HG02623 (cell line): ENCODE data around the gene BPIFB6.

Experiments used
- ATAC-seq: cut with Tn5 transposase; IDR thresholded peaks from one replicate; pipeline ENCODE4 v1.9.1; 2021; ENCODE audit warnings: moderate library complexity; ENCODE audit not compliant: unreplicated experiment

The BPIFB6 gene

DNA sequence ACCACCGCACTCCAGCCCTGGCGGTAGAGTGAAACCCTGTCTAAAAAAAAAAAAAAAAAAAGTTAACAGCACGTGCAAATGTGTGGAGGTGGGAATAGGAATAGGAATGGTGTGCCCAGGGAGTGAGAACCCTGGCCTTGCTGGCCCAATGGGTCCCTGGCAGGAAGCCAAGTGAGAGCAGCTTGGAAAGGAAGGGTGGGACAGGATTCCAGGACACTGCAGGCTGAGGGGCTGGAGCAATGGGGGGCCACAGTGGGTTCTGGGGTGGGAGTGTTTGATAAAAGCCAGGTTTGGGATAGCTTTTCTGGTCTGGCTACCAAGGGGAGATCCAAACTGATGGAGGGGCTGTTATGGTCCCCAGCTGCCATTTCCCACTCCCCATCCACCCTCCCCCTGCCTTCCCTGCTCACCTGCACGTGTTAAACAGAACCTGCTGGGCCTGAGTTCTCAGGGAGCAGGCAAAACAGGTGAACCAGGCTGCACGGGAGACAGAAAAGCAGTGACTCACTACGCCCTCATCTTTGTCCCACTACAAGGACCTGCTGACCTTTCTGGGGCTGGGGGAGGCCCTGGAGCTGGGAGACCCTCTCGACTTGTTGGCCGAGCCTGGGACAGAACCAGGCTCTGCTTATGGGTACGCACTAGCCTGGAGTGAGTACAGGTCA, 30.5 kb upstream of the BPIFB6 start:
- no peak for ATAC-seq

GRCh38 chr20:33002087-33002808, 29.2 kb upstream of the BPIFB6 start:
- no peak for ATAC-seq

DNA sequence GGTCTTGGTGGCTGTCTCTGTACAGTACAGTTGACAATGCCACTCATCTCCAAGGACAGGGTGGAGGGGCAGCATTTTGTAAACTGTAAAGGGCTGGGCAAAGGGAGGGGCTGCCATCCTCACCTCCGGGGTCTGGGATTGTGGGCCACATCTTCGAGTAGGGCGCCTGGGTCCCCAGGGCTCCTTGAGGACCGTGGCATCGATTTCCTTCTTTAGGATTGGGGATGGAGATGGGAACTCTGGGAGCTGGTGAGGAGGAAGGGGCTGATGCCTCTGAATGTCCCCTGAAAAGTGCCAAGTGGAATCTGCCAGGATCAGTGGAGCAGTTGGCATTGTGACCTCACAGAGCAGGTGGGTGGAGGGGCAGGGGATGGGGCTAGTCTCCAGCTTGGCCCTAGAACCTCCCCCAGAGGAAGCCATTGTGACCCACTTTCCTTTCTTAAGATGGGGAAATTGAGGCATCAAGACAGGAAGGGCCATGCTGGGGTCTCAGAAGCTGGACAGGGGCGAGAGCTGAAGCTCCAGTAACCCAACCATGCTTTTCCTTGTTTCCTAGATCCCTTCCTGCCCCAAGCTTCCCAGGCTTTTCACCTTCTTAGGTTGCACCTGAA, 27.2 kb upstream of the BPIFB6 start, which contains the start of gene SUN5:
TSS of gene SUN5 (minus strand) at position 293 of the 611 bp plus-strand sequence. CDS start at position 200, 93 bp downstream.
- ATAC-seq, result no peak

DNA sequence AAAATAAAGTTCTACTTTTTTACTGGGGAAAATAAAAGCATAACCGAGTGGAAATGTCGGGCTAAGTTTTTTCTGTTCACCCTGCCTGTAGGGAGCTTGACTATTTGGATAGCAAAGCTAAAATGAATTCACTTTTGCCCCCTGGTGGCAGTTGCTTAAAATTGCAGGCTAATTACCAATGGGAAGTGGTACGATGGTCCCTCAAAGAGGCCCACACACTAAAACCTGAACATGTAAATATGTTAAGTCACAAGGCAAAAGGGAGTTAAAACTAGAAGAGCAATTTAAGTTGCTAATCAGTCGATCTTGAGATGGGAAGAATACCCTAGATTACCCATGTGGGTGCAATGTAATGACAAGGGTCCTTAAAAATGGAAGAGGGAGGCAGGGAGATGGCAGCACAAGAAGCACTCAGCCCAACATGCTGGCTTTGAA, 26.3 kb upstream of the BPIFB6 start:
- no peak for ATAC-seq

DNA sequence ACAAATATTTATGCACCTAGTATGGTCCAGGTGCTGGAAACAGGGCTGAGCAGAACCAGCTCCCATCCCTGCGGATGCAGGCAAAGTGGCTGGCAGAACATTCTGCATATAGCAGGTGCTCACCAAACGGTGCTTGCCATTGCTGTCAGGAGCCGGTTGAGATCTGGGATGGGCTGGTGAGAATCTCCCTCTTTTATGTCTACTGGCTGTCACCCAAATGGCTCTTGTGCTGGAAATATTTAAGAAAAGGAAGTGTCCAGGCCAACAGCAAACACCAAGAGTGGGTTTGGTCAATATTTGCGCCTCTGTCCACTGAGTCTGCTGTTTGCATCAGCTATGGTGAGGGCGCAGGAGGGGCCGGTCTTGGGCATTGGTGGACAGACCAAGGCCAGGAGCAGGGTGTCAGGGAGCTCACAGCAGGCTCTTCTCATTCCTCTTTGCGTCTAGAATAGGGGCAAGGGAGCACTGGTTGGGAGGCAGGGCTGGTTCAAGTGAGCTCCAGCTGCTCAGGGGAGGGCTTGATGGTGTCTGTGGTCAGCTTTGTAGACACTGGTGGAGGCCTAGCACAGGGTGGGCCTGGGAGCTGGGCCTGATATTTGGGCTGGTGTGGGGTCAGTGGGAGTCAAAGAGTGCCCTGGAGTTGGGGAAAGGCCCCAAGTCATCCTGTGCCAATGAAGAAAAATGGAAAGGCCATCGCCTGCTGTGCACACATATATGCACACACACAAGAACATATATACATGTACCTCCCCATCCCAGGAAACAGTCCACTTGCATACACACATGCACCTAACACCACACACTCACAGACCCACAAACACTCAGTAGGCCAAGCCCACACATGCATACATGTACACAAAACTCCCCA, 25.3 kb upstream of the BPIFB6 start:
- ATAC-seq, result no peak

DNA sequence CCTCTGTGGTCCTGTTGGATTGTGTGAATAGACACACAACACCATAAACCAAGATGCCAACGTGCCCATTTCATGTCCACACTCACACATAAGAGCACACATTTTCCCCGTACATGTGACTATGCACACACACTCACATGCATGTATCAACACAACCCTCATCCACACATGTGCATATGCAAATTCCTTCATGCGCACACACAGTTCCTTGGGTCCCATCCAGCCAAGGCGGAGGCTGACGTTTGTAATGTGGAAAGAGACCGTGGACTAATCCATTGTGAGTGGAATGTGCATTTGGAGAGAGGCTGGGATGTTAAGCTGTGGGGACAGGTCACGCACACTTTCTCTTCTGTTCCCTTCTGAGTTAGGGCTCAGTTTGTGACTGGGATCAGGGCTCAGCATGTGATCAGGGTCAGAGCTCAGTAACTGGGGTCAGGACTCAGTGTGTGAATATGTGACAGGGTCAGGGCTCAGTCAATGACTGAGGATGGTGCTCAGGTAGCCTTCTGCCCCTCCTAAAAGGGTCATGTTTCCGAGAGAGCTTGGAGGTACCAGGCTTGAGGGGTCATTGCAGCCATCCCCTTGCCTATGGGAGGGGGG, 24.6 kb upstream of the BPIFB6 start:
- ATAC-seq, result no peak

DNA sequence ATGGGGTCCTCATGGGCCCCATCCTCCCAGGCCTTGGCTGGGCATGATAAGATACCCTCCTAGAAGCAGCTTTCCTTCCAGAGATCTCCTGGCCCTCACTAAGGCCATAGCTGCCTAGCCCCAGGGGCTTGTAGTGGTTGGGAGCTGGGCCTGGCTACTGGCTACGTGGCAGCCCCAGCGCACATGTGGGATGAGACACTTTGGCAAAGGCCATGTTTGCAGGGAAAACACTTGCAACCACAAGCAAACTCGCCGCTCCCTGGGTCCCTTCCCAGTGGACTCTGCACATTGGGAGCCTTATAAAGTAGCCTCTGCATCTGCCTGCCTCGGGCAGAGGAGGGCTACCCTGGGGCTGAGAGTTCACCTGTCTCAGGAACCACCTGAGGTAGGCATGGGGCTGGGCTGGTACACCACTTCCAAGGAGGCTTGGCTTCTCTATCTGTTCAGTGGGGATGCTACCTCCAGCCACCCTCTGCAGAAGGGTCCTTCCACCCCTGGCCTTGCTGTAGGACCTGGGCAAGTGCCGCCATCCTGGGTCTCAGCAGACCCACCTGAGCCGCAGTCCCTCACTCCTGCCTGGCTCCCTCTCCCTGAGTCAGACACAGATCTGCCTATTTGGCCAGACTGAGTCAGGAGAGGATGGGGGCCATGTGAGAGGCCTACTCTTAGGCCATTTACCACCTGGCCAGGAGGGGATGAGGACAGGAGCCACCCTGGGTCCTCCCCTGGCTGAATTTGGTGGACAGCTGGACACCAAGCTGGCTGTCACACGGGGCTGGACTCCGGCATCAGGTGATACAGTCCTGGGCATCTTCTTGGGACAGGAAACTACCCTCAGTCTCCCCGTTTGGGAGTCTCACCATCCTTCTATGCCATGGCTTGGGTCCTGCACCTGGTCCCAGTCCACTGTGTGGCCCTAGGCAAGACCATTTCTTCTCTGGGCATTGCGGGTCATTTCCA, 23.8 kb upstream of the BPIFB6 start, which contains the start of gene BPIFB2:
TSS of gene BPIFB2 (plus strand) at position 329 of the 960 bp plus-strand sequence. CDS start 871 bp downstream, outside the sequence.
- ATAC-seq, result no peak

DNA sequence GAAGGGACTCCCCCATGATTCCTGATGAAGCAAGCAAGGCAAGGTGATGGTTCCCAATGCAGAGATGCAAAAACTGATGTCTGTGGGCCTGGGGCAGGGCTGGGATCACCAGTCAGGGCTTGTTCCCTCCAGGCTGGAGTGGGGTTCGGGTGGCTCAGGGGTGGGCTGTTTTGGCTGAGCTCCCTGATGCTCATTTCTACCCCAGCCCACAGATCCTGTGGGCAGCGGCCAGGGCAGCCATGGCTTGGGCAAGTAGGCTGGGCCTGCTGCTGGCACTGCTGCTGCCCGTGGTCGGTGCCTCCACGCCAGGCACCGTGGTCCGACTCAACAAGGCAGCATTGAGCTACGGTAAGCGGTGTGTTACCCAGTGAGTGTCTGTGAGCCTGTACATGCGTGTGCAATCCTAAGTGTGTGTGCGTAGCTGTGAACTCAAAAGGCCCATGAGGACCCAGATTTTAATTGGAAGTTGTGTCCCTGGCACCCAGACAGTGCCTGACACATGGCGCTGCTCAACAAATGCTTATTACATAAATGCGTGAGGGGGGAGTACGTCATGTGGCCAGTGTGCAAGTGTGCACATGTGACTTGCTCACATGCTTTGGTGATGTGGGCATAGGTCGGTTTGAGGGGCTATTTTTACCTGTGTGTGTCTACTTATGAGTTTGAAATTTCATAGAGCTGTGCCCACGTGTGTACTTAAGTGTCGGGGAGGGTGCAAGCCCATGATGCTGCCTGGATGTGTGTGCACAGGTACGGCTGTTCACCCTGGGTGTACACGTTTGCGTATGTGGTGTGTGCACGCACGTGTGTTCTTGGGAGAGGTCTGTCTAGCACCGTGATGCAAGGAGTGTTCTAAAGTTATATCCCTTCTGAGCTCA, 22.9 kb upstream of the BPIFB6 start:
- no peak for ATAC-seq

GRCh38 chr20:33009214-33010132, 22.0 kb upstream of the BPIFB6 start:
- ATAC-seq, result no peak

- ATAC-seq, result no peak
These were observed 21.3 kb upstream of the BPIFB6 start for GRCh38 chr20:33010133-33010504.

GRCh38 chr20:33010674-33011449, 20.6 kb upstream of the BPIFB6 start:
- no peak for ATAC-seq

DNA sequence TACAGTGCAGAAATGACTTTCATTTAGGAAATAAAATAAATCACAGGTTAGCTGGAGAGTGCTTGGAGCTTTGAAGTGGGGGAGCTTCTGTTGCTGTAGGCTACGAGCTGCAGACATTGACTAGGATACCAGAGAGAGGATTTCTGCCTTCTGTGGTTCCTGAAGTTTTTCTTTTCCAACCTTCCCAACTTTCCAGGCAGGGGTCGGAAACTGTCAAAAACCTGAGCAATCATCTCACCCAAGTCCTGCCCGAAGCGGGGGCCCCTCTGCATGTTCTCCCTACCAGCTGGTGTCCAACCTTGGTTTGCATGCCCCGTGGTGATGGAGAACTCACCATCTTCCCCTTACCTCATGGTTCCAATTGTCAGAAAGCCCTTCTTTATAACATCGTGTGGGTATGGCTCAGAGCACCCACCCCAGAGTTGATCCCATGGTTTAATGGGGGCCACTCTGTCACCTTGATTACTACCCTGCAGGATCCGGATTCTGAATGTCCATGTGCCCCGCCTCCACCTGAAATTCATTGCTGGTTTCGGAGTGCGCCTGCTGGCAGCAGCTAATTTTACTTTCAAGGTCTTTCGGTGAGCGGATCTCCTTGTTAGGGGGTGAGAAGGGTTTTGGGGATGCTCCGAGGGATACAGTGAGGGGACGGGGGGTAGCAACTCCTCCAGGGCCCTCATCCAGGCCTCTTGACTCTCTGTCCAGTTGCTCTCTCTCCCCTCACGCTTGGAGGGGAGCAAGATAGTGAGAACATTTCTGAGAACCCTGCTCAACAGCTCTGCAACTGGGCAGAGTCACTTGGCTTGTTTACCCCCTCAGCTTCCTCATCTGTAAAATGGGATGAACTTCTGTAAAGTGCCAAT, 18.9 kb upstream of the BPIFB6 start:
- ATAC-seq, result no peak

DNA sequence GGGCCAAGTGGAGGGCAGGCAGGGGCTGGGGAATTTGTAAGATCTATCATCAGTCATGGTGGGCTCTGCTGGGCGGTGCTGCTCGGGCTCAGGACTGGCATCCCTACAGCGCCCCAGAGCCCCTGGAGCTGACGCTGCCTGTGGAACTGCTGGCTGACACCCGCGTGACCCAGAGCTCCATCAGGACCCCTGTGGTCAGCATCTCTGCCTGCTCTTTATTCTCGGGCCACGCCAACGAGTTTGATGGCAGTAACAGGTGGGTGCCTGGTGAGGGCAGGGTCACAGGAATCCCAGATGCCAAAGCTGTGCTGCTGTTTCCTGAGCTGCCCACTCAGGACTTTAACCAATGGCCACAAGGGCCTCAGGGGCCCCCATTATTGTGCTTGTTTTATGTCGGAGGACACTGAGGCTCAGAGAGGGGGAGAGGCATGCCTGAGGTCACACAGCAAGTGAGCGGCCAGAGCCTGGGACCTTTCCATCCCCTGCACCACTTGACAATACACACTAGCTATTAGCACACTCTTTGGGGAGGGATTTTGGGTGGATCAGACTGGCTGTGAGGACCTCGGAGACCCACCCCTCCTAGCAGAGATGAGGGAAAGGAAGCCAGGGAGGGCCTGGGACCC, 17.6 kb upstream of the BPIFB6 start:
- ATAC-seq, result no peak

DNA sequence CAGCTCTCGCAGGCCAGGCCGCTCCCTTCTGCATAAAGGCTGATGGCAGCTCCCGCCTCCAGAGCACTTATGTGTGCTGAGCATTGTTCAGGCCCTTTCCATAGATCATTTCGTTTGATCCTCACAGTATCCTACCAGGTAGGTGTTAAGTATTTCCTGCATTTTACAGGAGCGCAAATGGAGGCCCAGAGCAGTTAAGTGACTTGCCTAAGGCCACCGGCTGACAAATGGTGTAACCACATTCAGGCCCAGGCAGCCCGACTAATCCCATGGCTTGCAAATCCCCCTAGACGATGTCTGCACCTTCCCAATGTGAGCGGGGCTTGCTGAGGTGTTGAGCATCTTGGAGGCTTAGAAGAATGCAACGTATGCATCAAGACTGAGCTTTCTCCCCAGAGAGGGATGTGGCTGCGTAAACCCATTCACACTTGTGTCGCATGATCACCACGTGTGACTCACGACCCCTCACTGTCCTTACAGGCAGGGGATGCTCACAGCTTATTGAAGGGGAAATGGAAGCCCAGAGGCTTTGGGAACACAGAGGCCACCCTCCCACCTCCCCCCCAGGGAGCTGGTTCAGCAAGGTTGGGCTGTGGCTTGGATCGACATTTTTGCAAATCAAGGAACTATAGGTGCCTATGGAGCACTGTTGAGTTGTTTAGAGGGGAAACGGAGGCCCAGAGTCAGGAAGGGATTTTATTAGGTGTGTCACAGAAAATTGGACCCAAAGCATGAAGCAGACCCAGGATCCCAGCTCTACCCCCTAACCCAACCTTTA, 16.9 kb upstream of the BPIFB6 start:
- no peak for ATAC-seq

GRCh38 chr20:33015114-33015484, 16.3 kb upstream of the BPIFB6 start:
- no peak for ATAC-seq
